ENCODE data around the gene SCAPER. TPM values are rescaled to one million over a fixed set of nuclear protein-coding genes. Genes with fewer than 3 reads are reported as not detected.

The SCAPER gene
- total and polyA plus RNA-seq, 2 of the 4 experiments (the other 2 are of a cell fraction) = 2.9 to 9.7 TPM

- dilution Hi-C loops (cut with HindIII; ENCODE audit: low sequenced_read_pairs, unreplicated experiment) (no loop called here), intact Hi-C loops (cut with micrococcal nuclease) (no loop called here), in situ Hi-C loops (cut with MboI; ENCODE audit: low sequenced_read_pairs) (no loop called here)
- no CpG with 5 or more reads among the region's 1 CpG for WGBS, 2 experiments (ENCODE audit: extremely low coverage in 2 of 2, insufficient read length in 1 of 2)
- BruUV-seq (replicated peaks) = no TSS peak
- Histone ChIP-seq H2BK20ac (ENCODE audit: low read depth, low read length) (no peak overlapping the region), H2BK120ac (ENCODE audit: low read depth, low read length) (no peak overlapping the region), H4K91ac (ENCODE audit: insufficient read depth, low read depth, low read length) (no peak overlapping the region), H2AFZ (replicated peaks; ENCODE audit: low read length, poor library complexity) (no peak overlapping the region), H2AK9ac (replicated peaks; ENCODE audit: low read depth, low read length, poor library complexity) (no peak overlapping the region), H2BK15ac (ENCODE audit: low read depth, low read length) (no peak overlapping the region), H3K9me3 (ENCODE audit: control insufficient read depth, insufficient read depth, low read length) (no peaks in the 10 kb centered on the region), H3K23ac (ENCODE audit: low read depth, low read length) (no peak overlapping the region), H3K9ac (ENCODE audit: low read depth, low read length) (no peak overlapping the region), H4K5ac (ENCODE audit: low read depth, low read length) (no peak overlapping the region), H3K4me3 (ENCODE audit: insufficient read depth, low read depth, low read length) (no peak overlapping the region), H3K27ac (ENCODE audit: insufficient read depth, low read length) (no peak overlapping the region), H3K14ac (replicated peaks; ENCODE audit: low read depth, low read length) (no peak overlapping the region), H4K20me1 (ENCODE audit: insufficient read depth, low read length) (no peaks in the 10 kb centered on the region), H3K79me1 (ENCODE audit: low read depth in 1 of 2, low read length in 2 of 2) (peaks cover 0 to 4% of the 10 kb centered on the region in 2 experiments; a peak in 1 of 4 replicates), H3K27me3 (ENCODE audit: control insufficient read depth, insufficient read depth, low read length) (no peaks in the 10 kb centered on the region), H2BK5ac (ENCODE audit: low read depth, low read length, poor library complexity, severe bottlenecking) (no peak overlapping the region), H4K8ac (ENCODE audit: low read depth in 2 of 2, low read length in 2 of 2) (no peak overlapping the region), H3K4ac (ENCODE audit: low read depth, low read length) (no peak overlapping the region), H3K4me1 (ENCODE audit: control insufficient read depth, insufficient read depth, low read length) (peaks cover 4% of the 10 kb centered on the region), H2AK5ac (ENCODE audit: low read depth, low read length) (no peak overlapping the region), H3K56ac (ENCODE audit: extremely low read depth, insufficient read depth, low read length) (no peak overlapping the region), H3K18ac (ENCODE audit: low read depth, low read length) (no peak overlapping the region), H3K9me1 (ENCODE audit: insufficient read depth, low read length) (peaks cover 5% of the 10 kb centered on the region; the same call in 1 of the 2 replicates), H3K4me2 (ENCODE audit: low read depth, low read length) (no peak overlapping the region), H3K36me3 (ENCODE audit: control insufficient read depth, insufficient read depth, low read length) (peaks cover 2% of the 10 kb centered on the region; the same call in 1 of the 2 replicates)
- ChIA-PET CTCF (interaction anchor here (1.4 kb wide), 1 partner anchor 10 kb away, joined by 3 read pairs; no protein-coding TSS in a partner anchor), POLR2A (ENCODE audit: unreplicated experiment) (no interaction called here)
- no peak for ATAC-seq (ENCODE audit: low read depth)
- DNase-seq = no peak
- no peak for TF ChIP-seq BHLHE40 (IDR thresholded peaks at IDR 0.05; ENCODE audit: low read depth, low read length)
Measured at GRCh38 chr15:76803049-76803571, 102.0 kb downstream of the SCAPER start.
